Islet of Langerhans (tissue), 1 donor: ENCODE results near the gene CALM1.

ENCODE experiments used
- FAIRE-seq: peaks from one replicate; lab custom pipeline; 2011; peaks lifted over from hg19 to GRCh38; lab: Jason Lieb, UNC

CALM1 gene

GRCh38 chr14:90409209-90409730 lies 12.4 kb downstream of the CALM1 start:
- no peak for FAIRE-seq

- no peak for FAIRE-seq
Observed at GRCh38 chr14:90412058-90412457, 15.2 kb downstream of the CALM1 start.

- FAIRE-seq = no peak
Observed at GRCh38 chr14:90416720-90417119, 19.9 kb downstream of the CALM1 start.

GRCh38 chr14:90418053-90418452 lies 21.2 kb downstream of the CALM1 start:
- no peak for FAIRE-seq

- no peak for FAIRE-seq
Observed at GRCh38 chr14:90419200-90419599, 22.4 kb downstream of the CALM1 start.

- FAIRE-seq = no peak
Observed at GRCh38 chr14:90421001-90421631, 24.3 kb downstream of the CALM1 start.

GRCh38 chr14:90421632-90422020 lies 24.8 kb downstream of the CALM1 start:
- FAIRE-seq = no peak

GRCh38 chr14:90423166-90423565 lies 26.3 kb downstream of the CALM1 start:
- no peak for FAIRE-seq

GRCh38 chr14:90424075-90424474 lies 27.2 kb downstream of the CALM1 start:
- no peak for FAIRE-seq

GRCh38 chr14:90424686-90425372 lies 28.0 kb downstream of the CALM1 start:
- FAIRE-seq = no peak

- no peak for FAIRE-seq
Observed at GRCh38 chr14:90425373-90425879, 28.6 kb downstream of the CALM1 start.

GRCh38 chr14:90426031-90426540 lies 29.3 kb downstream of the CALM1 start:
- FAIRE-seq = no peak

- FAIRE-seq = no peak
Observed at GRCh38 chr14:90426663-90427062, 29.8 kb downstream of the CALM1 start.

GRCh38 chr14:90427848-90428426 lies 31.1 kb downstream of the CALM1 start:
- FAIRE-seq = no peak

GRCh38 chr14:90428676-90429075 lies 31.8 kb downstream of the CALM1 start:
- no peak for FAIRE-seq

GRCh38 chr14:90429236-90429635 lies 32.4 kb downstream of the CALM1 start:
- no peak for FAIRE-seq

GRCh38 chr14:90429754-90430153 lies 32.9 kb downstream of the CALM1 start:
- FAIRE-seq = no peak

GRCh38 chr14:90434370-90435020 lies 37.7 kb downstream of the CALM1 start:
- FAIRE-seq = no peak

- no peak for FAIRE-seq
Observed at GRCh38 chr14:90438841-90439240, 42.0 kb downstream of the CALM1 start.

GRCh38 chr14:90440021-90440451 lies 43.2 kb downstream of the CALM1 start:
- no peak for FAIRE-seq

GRCh38 chr14:90440592-90440991 lies 43.8 kb downstream of the CALM1 start:
- no peak for FAIRE-seq

- FAIRE-seq = no peak
Observed at GRCh38 chr14:90442388-90442787, 45.6 kb downstream of the CALM1 start.
